Skeletal muscle cell (primary cell): ENCODE data around the gene RTL10.
"Not testable (repeated sequence)": the region's sequence is repeated elsewhere in the genome, so short reads cannot be mapped to it uniquely, and the experiment has no call there.

Source experiments
- DNase-seq: peaks from one replicate; pipeline ENCODE4 v3.0.0-alpha.2; 2010; ENCODE audit warnings: low read depth
- H3K4me3 ChIP-seq: 2 replicates; pipeline ENCODE4 v1.5.1; 2011; ENCODE audit warnings: low read depth, mild to moderate bottlenecking, control low read depth, low read length, moderate library complexity

RTL10 gene

GRCh38 chr22:19848298-19849224 is 6.1 kb downstream of the RTL10 start:
- no peak for DNase-seq
- no peak overlapping the region for H3K4me3 ChIP-seq

GRCh38 chr22:19847345-19847632 is 7.4 kb downstream of the RTL10 start:
- DNase-seq = no peak

GRCh38 chr22:19846620-19847344 is 7.9 kb downstream of the RTL10 start:
- H3K4me3 ChIP-seq = no peak overlapping the region
- DNase-seq = no peak

More at GRCh38 chr22:19847345-19847632, 7.4 kb downstream of the RTL10 start:
- no peak overlapping the region for H3K4me3 ChIP-seq

GRCh38 chr22:19845054-19845722 is 9.5 kb downstream of the RTL10 start:
- H3K4me3 ChIP-seq = no peak overlapping the region
- no peak for DNase-seq

- DNase-seq = no peak
- H3K4me3 ChIP-seq = no peak overlapping the region
Measured at GRCh38 chr22:19844377-19845053, 10.2 kb downstream of the RTL10 start.

- H3K4me3 ChIP-seq = no peak overlapping the region
- DNase-seq = no peak
Measured at GRCh38 chr22:19843857-19844376, 10.8 kb downstream of the RTL10 start.

- no peak for DNase-seq
- no peak overlapping the region for H3K4me3 ChIP-seq
Measured at GRCh38 chr22:19843107-19843856, 11.4 kb downstream of the RTL10 start.

- DNase-seq = no peak
Measured at GRCh38 chr22:19842393-19843106, 12.1 kb downstream of the RTL10 start.

GRCh38 chr22:19841641-19842392 is 12.9 kb downstream of the RTL10 start:
- DNase-seq = no peak
- H3K4me3 ChIP-seq = no peak overlapping the region

More at GRCh38 chr22:19842393-19843106, 12.1 kb downstream of the RTL10 start:
- no peak overlapping the region for H3K4me3 ChIP-seq

- no peak for DNase-seq
- H3K4me3 ChIP-seq = no peak overlapping the region
Measured at GRCh38 chr22:19840955-19841640, 13.6 kb downstream of the RTL10 start.

GRCh38 chr22:19840059-19840458 is 14.6 kb downstream of the RTL10 start:
- no peak overlapping the region for H3K4me3 ChIP-seq
- DNase-seq = no peak

- H3K4me3 ChIP-seq = no peak overlapping the region
- DNase-seq = no peak
Measured at GRCh38 chr22:19837915-19838314, 16.8 kb downstream of the RTL10 start.

- no peak for DNase-seq
- H3K4me3 ChIP-seq = no peak overlapping the region
Measured at GRCh38 chr22:19836512-19836911, 18.2 kb downstream of the RTL10 start.

- H3K4me3 ChIP-seq = no peak overlapping the region
- no peak for DNase-seq
Measured at GRCh38 chr22:19834599-19834998, 20.1 kb downstream of the RTL10 start.

- not testable (repeated sequence) for DNase-seq, H3K4me3 ChIP-seq
Measured at GRCh38 chr22:19833327-19833726, 21.3 kb downstream of the RTL10 start.

- no peak for DNase-seq
- no peak overlapping the region for H3K4me3 ChIP-seq
Measured at GRCh38 chr22:19832476-19833108, 22.1 kb downstream of the RTL10 start.
